ENCODE measurements around the gene YJU2. TPM values are rescaled to one million over a fixed set of nuclear protein-coding genes. Genes with fewer than 3 reads are reported as not detected.
A peak's percentile ranks its signal among the peaks of the same experiment; 100 is the strongest.

The YJU2 gene
- total and polyA plus RNA-seq, 2 experiments from 2014 or later = 28.8 to 33.4 TPM

GRCh38 chr19:4292515-4292914 is 45.6 kb downstream of the YJU2 start:
- TF ChIP-seq, protein P1, sequence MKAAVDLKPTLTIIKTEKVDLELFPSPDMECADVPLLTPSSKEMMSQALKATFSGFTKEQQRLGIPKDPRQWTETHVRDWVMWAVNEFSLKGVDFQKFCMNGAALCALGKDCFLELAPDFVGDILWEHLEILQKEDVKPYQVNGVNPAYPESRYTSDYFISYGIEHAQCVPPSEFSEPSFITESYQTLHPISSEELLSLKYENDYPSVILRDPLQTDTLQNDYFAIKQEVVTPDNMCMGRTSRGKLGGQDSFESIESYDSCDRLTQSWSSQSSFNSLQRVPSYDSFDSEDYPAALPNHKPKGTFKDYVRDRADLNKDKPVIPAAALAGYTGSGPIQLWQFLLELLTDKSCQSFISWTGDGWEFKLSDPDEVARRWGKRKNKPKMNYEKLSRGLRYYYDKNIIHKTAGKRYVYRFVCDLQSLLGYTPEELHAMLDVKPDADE (IDR thresholded peaks at IDR 0.05) = no peak
- TF ChIP-seq JUNB (IDR thresholded peaks at IDR 0.05; ENCODE audit: unreplicated experiment) (no peak), ZNF331 (CRISPR knock-in tag; IDR thresholded peaks at IDR 0.05; ENCODE audit: low read depth) (no peak), CREB1 (CRISPR knock-in tag; IDR thresholded peaks at IDR 0.05; ENCODE audit: low read depth) (no peak), EZH2 (IDR thresholded peaks at IDR 0.05; ENCODE audit: low read depth, unreplicated experiment) (no peak), POLR2AphosphoS5 (IDR thresholded peaks at IDR 0.05; ENCODE audit: low read depth) (no peak), ZNF114 (CRISPR knock-in tag; IDR thresholded peaks at IDR 0.05) (no peak), STAT1 (IDR thresholded peaks at IDR 0.05; ENCODE audit: unreplicated experiment) (no peak)
- TF ChIP-seq, protein P2, sequence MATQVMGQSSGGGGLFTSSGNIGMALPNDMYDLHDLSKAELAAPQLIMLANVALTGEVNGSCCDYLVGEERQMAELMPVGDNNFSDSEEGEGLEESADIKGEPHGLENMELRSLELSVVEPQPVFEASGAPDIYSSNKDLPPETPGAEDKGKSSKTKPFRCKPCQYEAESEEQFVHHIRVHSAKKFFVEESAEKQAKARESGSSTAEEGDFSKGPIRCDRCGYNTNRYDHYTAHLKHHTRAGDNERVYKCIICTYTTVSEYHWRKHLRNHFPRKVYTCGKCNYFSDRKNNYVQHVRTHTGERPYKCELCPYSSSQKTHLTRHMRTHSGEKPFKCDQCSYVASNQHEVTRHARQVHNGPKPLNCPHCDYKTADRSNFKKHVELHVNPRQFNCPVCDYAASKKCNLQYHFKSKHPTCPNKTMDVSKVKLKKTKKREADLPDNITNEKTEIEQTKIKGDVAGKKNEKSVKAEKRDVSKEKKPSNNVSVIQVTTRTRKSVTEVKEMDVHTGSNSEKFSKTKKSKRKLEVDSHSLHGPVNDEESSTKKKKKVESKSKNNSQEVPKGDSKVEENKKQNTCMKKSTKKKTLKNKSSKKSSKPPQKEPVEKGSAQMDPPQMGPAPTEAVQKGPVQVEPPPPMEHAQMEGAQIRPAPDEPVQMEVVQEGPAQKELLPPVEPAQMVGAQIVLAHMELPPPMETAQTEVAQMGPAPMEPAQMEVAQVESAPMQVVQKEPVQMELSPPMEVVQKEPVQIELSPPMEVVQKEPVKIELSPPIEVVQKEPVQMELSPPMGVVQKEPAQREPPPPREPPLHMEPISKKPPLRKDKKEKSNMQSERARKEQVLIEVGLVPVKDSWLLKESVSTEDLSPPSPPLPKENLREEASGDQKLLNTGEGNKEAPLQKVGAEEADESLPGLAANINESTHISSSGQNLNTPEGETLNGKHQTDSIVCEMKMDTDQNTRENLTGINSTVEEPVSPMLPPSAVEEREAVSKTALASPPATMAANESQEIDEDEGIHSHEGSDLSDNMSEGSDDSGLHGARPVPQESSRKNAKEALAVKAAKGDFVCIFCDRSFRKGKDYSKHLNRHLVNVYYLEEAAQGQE (IDR thresholded peaks at IDR 0.05; ENCODE audit: unreplicated experiment) = no peak
- no peak overlapping the region for H3K27ac ChIP-seq (ENCODE audit: low read depth)
- no peaks in the 10 kb centered on the region for H3K27me3 ChIP-seq (ENCODE audit: insufficient read depth)
- no peaks in the 10 kb centered on the region for H3F3A ChIP-seq (replicated peaks; ENCODE audit: low read depth)
- H3K4me2 ChIP-seq = no peak overlapping the region
- H3K4me3 Mint-ChIP-seq = no peak overlapping the region
- no peaks in the 10 kb centered on the region for H3K9me2 ChIP-seq (ENCODE audit: insufficient read depth)
- no peaks in the 10 kb centered on the region for H3K79me2 ChIP-seq (replicated peaks; ENCODE audit: insufficient read depth)
- H3K4me1 ChIP-seq (ENCODE audit: insufficient read depth) = no peaks in the 10 kb centered on the region
- no peak overlapping the region for H3K27ac Mint-ChIP-seq
- H3K36me3 Mint-ChIP-seq (ENCODE audit: low read depth) = no peaks in the 10 kb centered on the region
- DNase-seq (ENCODE audit: low spot score) (no peak), ATAC-seq (no peak)
- H3K4me3 ChIP-seq = no peak overlapping the region
- H2AFZ ChIP-seq = no peak overlapping the region
- H3K9me3 Mint-ChIP-seq = no peaks in the 10 kb centered on the region; the same call in 2 of the 3 replicates
- peaks cover 7% of the 10 kb centered on the region; the same call in 2 of the 3 replicates for H3K4me1 Mint-ChIP-seq
- H3K36me3 ChIP-seq (ENCODE audit: insufficient read depth) = no peaks in the 10 kb centered on the region
- H4K20me1 ChIP-seq (replicated peaks; ENCODE audit: insufficient read depth) = no peaks in the 10 kb centered on the region
- H3K27me3 Mint-ChIP-seq (ENCODE audit: insufficient read depth, low read depth, poor library complexity) = peaks cover 13% of the 10 kb centered on the region

DNA sequence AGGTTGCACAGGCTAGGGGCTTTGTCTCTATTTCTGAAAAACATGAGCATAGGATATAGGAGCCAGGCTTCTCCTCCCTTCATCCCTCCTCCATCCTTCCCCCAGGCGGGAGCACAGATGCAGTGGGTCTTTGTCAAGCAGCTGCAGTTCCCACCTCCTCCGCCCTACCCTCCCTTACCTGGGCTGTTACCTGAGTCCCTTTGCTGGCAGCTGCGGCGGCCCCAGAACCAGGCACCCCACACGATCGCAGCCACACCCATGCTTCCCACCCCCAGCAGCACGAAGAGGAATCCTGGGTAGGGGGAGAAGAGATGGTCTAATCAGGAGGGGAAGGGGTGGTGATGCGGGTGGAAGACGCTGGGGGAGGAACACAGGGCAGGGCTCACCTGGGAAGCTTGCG is 47.5 kb downstream of the YJU2 start:
- no peaks in the 10 kb centered on the region for H3K9me2 ChIP-seq (ENCODE audit: insufficient read depth)
- peak; percentile 75 for ATAC-seq
- no peaks in the 10 kb centered on the region for H3F3A ChIP-seq (replicated peaks; ENCODE audit: low read depth)
- peak overlapping the region; percentile 40; the same call in 1 of the 3 replicates for H3K4me3 Mint-ChIP-seq
- H3K79me2 ChIP-seq (replicated peaks; ENCODE audit: insufficient read depth) = no peaks in the 10 kb centered on the region
- no peaks in the 10 kb centered on the region for H3K36me3 ChIP-seq (ENCODE audit: insufficient read depth)
- no peaks in the 10 kb centered on the region; the same call in 2 of the 3 replicates for H3K9me3 Mint-ChIP-seq
- no peaks in the 10 kb centered on the region for H3K4me1 ChIP-seq (ENCODE audit: insufficient read depth)
- no peak overlapping the region for H3K4me3 ChIP-seq
- peaks cover 7% of the 10 kb centered on the region; the same call in 2 of the 3 replicates for H3K4me1 Mint-ChIP-seq
- H3K27ac ChIP-seq (ENCODE audit: low read depth) = no peak overlapping the region
- H3K36me3 Mint-ChIP-seq (ENCODE audit: low read depth) = no peaks in the 10 kb centered on the region
- no peaks in the 10 kb centered on the region for H3K27me3 ChIP-seq (ENCODE audit: insufficient read depth)
- H4K20me1 ChIP-seq (replicated peaks; ENCODE audit: insufficient read depth) = no peaks in the 10 kb centered on the region
- no peak overlapping the region for H3K4me2 ChIP-seq
- H3K27me3 Mint-ChIP-seq (ENCODE audit: insufficient read depth, low read depth, poor library complexity) = peaks cover 14% of the 10 kb centered on the region
- DNase-seq (ENCODE audit: low spot score) = peak; percentile 50
- no peak overlapping the region for H3K27ac Mint-ChIP-seq
- H2AFZ ChIP-seq = peak overlapping the region; percentile 83
- TF ChIP-seq JUNB (IDR thresholded peaks at IDR 0.05; ENCODE audit: unreplicated experiment) = no peak
- TF ChIP-seq EZH2phosphoT487 (IDR thresholded peaks at IDR 0.05; ENCODE audit: unreplicated experiment) = no peak
- no peak for TF ChIP-seq NANOG (IDR thresholded peaks at IDR 0.05; ENCODE audit: borderline replicate concordance)
- TF ChIP-seq, protein P1 (IDR thresholded peaks at IDR 0.05) = no peak
- TF ChIP-seq POLR2AphosphoS5 (IDR thresholded peaks at IDR 0.05; ENCODE audit: low read depth) = no peak
- no peak for TF ChIP-seq CTCF (conservative IDR thresholded peaks at IDR 0.05; ENCODE audit: low read depth in 2 of 2)
- TF ChIP-seq STAT1 (IDR thresholded peaks at IDR 0.05; ENCODE audit: unreplicated experiment) = no peak
- no peak for TF ChIP-seq ZNF114 (CRISPR knock-in tag; IDR thresholded peaks at IDR 0.05)
- TF ChIP-seq, protein P2 (IDR thresholded peaks at IDR 0.05; ENCODE audit: unreplicated experiment) = no peak
- TF ChIP-seq EZH2 (IDR thresholded peaks at IDR 0.05; ENCODE audit: low read depth, unreplicated experiment) = no peak
